Adipose tissue (tissue), 3 donors: ENCODE measurements around the gene VWA5B1. TPM values are rescaled to one million over a fixed set of nuclear protein-coding genes. Genes with fewer than 3 reads are reported as not detected.

Source experiments
- H3K27ac ChIP-seq: one replicate; pipeline ENCODE4 v1.5.1; 2013; ENCODE audit warnings: low read depth, low read length
- whole genome bisulfite sequencing, 3 donors: extraction: QIAGEN DNeasy Blood & Tissue Kit; methylation state at CpG; one replicate each; pipeline ENCODE4 v1.1.7; 2013; 5-methylcytosine and 5-hydroxymethylcytosine counted together
- polyA plus RNA-seq, 3 donors: library from polyadenylated mRNA; stranded (reverse); fragments of 200-250 nt; gene quantifications; one replicate each; pipeline ENCODE4 v1.2.3, GENCODE V29; 2013
- donor health status: healthy with polysubstance abuse.
- donor health status: Bipolar disorder and iron deficiency.
- donor health status: healthy.

VWA5B1 gene
- polyA plus RNA-seq, 3 donors = 0.07 TPM; not detected in 2

GRCh38 chr1:20318521-20318920 is 27.8 kb downstream of the VWA5B1 start:
- 87 to 91% (median 89%) methylated on average over 14 of the region's 14 CpGs for WGBS, 3 donors
- no peak overlapping the region for H3K27ac ChIP-seq

GRCh38 chr1:20318971-20319370 is 28.3 kb downstream of the VWA5B1 start:
- H3K27ac ChIP-seq = no peak overlapping the region
- 70 to 83% (median 78%) methylated on average over 4 of the region's 4 CpGs for WGBS, 3 donors

DNA sequence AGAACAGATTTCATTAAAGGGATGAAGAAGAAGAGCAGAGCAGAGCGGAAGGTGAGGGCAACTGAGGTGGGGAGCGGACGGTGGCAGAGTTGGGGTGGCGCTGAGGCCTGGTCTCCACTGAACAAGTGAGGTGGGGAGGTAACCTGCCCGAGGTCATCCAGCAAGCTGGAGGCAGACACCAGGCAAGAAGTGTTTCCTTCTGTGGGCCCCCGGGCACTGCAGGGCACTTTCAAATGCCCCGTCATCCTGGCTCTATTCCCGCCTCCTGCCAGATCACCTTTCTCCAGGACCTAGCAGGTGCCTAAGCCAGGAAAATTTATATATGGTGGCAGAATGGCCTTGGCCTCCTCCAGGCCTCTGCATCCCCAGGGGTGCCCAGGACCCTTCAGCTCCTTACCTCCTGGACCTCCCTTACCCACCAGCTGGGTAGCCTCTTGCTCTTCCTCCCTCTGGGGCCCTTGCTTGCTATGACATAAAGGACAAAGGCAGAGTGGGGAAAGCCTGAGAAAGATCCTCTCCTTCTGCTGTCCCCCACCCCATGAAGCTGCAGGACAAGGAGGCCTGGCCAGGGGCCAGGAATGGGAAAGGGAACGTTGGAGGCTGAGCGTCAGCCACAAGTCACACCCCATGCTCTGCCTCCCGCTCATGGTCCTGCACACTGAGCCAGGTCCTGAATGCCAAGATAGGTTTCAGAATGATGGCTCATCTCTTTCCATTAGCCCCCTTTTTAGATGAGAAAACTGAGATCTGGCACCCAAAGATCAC is 29.0 kb downstream of the VWA5B1 start:
- 79 to 89% (median 86%) methylated on average over 10 to 11 of the region's 11 CpGs for WGBS, 3 donors
- no peak overlapping the region for H3K27ac ChIP-seq

DNA sequence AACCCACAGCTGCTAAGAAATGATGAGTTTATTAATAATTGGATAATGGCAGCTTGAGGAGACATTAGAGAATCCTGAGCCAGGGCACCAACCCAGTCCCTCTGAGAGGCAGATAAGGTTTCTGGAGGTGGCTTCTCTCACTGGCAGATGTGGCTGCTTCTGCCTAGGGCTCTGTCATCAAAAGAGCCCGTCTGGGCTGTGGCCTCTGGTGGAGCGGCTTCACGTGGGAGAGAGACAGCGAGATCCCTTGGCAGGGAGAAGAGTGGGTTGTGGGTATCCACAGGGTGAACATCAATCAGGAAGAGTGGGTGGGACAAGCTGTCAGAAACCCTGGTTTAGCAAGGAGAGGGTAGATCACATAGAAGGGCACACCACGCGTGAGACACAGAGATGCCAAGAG is 30.0 kb downstream of the VWA5B1 start:
- 81 to 85% (median 83%) methylated on average over 6 of the region's 6 CpGs for WGBS, 3 donors
- H3K27ac ChIP-seq = no peak overlapping the region

- H3K27ac ChIP-seq = no peak overlapping the region
- 25 to 48% (median 37%) methylated on average over 5 of the region's 5 CpGs for WGBS, 3 donors
Measured at GRCh38 chr1:20321573-20321972, 30.9 kb downstream of the VWA5B1 start.

GRCh38 chr1:20322081-20322824 is 31.6 kb downstream of the VWA5B1 start:
- no peak overlapping the region for H3K27ac ChIP-seq
- 40 to 52% (median 50%) methylated on average over 11 of the region's 11 CpGs for WGBS, 3 donors

- WGBS, 3 donors = 83 to 88% (median 84%) methylated on average over 23 of the region's 23 CpGs
- no peak overlapping the region for H3K27ac ChIP-seq
Measured at GRCh38 chr1:20322825-20323612, 32.3 kb downstream of the VWA5B1 start.

GRCh38 chr1:20323613-20323920 is 32.9 kb downstream of the VWA5B1 start:
- 76 to 97% (median 83%) methylated on average over 3 of the region's 3 CpGs for WGBS, 3 donors
- H3K27ac ChIP-seq = no peak overlapping the region

- WGBS, 3 donors = 66 to 81% (median 79%) methylated on average over 8 of the region's 8 CpGs
Measured at GRCh38 chr1:20324704-20325406, 34.2 kb downstream of the VWA5B1 start.

DNA sequence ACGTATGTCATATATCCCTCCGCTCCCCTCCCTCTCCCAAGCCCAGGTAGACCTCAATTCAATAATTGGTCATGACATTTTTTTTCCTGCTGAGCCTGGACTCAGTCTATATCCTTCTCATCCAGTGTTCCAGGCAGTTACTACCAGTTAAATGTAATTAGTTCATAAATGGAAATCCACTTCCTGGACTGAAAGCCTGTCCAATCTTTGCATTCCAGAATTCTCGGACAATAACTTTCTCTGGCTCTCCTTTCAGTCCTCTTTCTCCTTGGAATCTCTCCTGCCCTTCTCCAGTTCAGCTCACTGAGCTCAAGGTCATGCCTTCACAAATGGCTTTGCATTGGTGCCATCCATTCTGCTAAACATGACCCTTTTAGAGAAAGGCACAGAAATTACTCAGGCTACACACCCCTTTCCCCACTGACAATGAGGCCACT is 34.8 kb downstream of the VWA5B1 start:
- H3K27ac ChIP-seq = no peak overlapping the region
- WGBS, 3 donors = 32 to 60% (median 45%) methylated on average over 3 of the region's 3 CpGs

More at GRCh38 chr1:20324704-20325406, 34.2 kb downstream of the VWA5B1 start:
- no peak overlapping the region for H3K27ac ChIP-seq

GRCh38 chr1:20325844-20326420 is 35.3 kb downstream of the VWA5B1 start:
- H3K27ac ChIP-seq = no peak overlapping the region

GRCh38 chr1:20327467-20327866 is 36.8 kb downstream of the VWA5B1 start:
- H3K27ac ChIP-seq = no peak overlapping the region
- WGBS, 3 donors = 76 to 84% (median 78%) methylated on average over 6 of the region's 6 CpGs

More at GRCh38 chr1:20325844-20326420, 35.3 kb downstream of the VWA5B1 start:
- WGBS, 3 donors = 31 to 45% (median 38%) methylated on average over 3 of the region's 3 CpGs

- WGBS, 3 donors = 61 to 81% (median 78%) methylated on average over 7 of the region's 7 CpGs
- no peak overlapping the region for H3K27ac ChIP-seq
Measured at GRCh38 chr1:20328201-20328600, 37.5 kb downstream of the VWA5B1 start.

DNA sequence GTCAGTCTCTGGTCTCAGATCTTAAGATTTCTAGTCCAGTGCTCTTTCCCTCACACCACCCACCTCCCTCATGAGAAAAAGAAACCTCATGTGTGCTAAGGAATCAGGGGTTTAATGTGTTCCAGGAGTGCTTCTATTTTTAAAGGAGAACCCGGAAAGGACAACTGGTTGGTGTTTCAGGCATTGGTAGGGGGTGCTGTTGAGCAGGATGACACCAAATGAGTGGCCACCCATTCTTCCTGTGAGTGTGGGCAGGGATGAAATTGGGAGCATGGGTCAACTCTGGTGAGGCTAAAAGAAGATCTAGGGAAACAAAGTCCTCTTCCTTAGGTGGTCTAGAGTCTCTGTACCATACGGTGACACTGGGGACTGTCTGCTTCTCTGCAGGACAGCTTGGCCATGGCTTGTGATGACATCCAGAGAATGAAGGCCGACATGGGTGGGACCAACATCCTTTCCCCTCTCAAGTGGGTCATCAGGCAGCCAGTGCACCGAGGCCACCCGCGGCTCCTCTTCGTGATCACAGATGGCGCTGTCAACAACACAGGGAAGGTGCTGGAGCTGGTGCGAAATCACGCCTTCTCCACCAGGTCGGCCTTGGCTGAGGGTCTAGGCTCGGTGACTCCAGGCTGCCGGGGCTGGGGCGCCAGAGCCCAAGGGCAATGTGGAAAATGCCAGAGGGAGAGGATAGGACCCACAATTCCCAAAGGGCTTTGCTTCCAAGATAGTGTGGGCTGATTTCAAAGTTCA is 39.3 kb downstream of the VWA5B1 start:
- no peak overlapping the region for H3K27ac ChIP-seq
- WGBS, 3 donors = 84 to 91% (median 90%) methylated on average over 14 of the region's 14 CpGs

- 72 to 84% (median 74%) methylated on average over 5 of the region's 5 CpGs for WGBS, 3 donors
- H3K27ac ChIP-seq = no peak overlapping the region
Measured at GRCh38 chr1:20334103-20334502, 43.4 kb downstream of the VWA5B1 start.

DNA sequence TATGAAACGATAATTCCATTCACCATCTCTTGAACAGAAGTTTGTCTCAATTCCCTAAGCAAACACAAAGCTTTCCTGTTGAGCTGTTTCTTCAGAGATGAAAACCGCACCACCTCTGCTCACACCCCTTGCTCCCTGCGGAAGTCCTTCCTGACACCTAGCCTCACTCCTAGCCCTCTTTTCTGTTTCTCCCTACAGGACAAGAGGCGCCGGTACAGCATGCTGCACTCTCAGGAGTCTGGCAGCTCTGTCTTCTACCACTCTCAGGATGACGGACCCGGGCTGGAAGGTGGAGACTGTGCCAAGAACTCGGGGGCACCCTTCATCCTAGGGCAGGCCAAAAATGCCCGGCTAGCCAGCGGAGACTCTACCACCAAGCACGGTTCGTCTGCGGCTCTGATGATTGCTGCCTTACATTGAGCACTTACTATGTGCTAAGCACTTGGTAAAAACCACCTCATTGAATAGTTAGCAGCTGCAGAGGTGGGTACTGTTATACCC is 45.5 kb downstream of the VWA5B1 start:
- 80 to 86% (median 84%) methylated on average over 13 of the region's 13 CpGs for WGBS, 3 donors
- H3K27ac ChIP-seq = no peak overlapping the region

DNA sequence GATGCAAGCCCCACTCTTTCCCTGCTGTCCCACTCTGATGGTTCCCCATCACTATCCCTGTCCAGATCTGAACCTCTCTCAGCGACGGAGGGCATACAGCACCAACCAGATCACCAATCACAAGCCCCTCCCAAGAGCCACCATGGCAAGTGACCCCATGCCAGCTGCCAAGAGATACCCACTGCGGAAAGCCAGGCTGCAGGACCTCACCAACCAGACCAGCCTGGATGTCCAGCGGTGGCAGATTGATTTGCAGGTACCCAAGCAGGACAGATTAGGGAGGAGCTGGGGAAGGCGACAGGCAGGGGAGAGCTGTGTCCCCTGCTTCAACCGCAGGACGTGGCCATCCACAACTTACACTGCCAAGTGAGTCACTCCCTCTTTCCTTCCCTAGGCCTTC is 46.9 kb downstream of the VWA5B1 start:
- WGBS, 3 donors = 78 to 85% (median 81%) methylated on average over 7 of the region's 7 CpGs
- H3K27ac ChIP-seq = no peak overlapping the region
